G401.6 (cell line): ENCODE data around the gene FGFR4.

Source experiments
- FAIRE-seq: peaks from 2 replicates; lab custom pipeline; 2012; peaks lifted over from hg19 to GRCh38; lab: Jason Lieb, UNC

The FGFR4 gene

DNA sequence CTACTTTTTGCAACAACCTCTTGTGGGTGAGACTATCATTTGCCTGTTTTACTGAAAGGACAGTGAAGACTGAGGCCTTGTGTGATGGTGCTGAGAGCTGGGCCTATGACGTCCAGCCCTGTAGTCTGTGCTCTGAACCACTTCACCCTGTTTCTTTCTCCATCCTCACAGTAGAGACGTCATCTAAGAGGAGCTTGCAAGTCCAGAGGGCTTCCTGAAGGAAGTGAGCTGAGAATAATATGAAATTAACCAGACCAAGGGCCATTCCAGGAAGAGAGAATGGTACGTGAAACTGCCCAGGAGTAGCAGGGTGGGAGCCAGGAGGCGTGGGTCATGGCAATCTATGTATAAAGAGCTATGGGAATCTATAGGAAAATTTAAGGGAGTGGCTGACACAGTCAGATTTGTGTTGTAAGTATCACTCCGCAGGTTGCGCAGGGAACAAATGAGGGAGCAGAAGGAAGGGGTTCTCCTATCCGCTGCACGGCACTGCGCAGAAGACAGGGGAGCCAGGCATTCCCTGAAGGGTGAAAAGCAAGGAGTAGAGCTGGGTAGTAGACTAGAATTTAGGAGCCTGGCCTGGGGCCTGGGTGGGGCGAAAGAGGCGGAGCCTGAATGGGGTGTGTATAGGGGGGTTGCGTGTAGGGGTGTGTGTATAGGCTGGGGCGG lies 596 bp upstream of the FGFR4 start:
- no peak for FAIRE-seq

DNA sequence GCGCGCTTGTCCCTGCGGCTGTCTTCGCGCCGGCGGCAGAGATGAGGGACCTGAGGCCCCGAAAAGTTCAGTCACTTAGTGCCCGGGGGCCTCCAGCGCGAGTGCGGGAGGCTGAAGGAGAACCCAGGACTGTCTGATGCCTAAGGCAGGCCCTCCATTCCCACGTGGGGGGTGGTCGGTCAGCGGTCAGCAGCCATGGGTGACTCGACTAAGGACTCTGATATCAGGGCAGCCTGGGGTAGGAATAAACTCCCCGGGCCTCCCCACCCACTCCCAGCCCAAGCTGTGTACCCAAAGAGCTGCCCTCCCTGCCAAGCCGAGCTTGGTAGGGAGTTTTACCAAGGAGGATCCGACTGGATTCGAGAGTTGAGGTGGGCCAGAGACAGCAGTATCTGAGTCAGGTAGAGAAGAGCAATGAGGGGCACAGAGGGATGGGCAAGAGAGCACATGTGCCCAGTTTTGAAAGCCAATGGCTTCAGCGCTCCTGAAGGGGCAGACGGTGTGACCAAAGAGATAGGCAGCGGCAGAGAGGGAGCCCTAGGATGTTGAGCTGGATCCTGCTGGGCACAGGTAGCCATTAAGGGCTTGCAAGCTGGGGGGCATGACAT lies 787 bp downstream of the FGFR4 start:
- FAIRE-seq: no peak

DNA sequence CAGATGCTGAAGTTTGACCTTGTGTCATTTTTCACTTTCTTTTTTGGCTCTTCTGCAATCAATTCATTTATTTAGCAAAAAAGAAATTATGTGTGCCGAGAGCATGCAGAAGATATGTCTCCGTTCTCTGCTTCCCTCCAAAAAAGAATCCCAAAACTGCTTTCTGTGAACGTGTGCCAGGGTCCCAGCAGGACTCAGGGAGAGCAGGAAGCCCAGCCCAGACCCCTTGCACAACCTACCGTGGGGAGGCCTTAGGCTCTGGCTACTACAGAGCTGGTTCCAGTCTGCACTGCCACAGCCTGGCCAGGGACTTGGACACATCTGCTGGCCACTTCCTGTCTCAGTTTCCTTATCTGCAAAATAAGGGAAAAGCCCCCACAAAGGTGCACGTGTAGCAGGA lies 2.4 kb downstream of the FGFR4 start:
- no peak for FAIRE-seq

GRCh38 chr5:177089825-177090641 lies 3.3 kb downstream of the FGFR4 start:
- no peak for FAIRE-seq

- no peak for FAIRE-seq
Observed at GRCh38 chr5:177090813-177091212, 4.1 kb downstream of the FGFR4 start.

DNA sequence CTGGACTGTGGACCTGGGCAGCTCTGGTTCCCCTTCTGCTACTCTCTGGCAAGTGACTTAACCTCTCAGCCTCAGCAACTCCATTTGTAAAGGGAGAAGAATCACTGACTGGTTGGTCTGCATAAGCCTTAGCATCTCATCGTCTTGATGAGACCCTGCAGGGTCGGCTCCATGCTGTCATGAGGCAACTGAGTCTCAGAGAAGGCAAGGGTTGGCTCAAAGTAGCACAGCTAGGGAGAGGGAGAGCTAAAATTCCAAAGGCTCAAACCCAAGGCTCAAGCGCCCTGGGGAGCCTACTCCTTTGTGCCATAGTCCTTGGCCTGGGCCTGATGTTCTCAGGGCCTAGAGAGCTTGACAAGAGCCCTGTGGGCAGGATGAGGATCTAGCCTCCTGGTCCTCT lies 4.5 kb downstream of the FGFR4 start:
- no peak for FAIRE-seq

- no peak for FAIRE-seq
Observed at GRCh38 chr5:177092178-177093081, 5.7 kb downstream of the FGFR4 start.

DNA sequence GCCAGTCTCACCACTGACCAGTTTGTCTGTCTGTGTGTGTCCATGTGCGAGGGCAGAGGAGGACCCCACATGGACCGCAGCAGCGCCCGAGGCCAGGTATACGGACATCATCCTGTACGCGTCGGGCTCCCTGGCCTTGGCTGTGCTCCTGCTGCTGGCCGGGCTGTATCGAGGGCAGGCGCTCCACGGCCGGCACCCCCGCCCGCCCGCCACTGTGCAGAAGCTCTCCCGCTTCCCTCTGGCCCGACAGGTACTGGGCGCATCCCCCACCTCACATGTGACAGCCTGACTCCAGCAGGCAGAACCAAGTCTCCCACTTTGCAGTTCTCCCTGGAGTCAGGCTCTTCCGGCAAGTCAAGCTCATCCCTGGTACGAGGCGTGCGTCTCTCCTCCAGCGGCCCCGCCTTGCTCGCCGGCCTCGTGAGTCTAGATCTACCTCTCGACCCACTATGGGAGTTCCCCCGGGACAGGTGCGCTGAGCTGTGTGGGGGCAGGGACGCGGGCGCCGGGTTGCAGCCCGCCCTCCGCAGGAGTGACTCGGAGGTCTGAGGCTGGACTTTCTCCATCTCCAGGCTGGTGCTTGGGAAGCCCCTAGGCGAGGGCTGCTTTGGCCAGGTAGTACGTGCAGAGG lies 6.5 kb downstream of the FGFR4 start:
- FAIRE-seq: no peak

- no peak for FAIRE-seq
Observed at GRCh38 chr5:177093803-177094202, 7.1 kb downstream of the FGFR4 start.

DNA sequence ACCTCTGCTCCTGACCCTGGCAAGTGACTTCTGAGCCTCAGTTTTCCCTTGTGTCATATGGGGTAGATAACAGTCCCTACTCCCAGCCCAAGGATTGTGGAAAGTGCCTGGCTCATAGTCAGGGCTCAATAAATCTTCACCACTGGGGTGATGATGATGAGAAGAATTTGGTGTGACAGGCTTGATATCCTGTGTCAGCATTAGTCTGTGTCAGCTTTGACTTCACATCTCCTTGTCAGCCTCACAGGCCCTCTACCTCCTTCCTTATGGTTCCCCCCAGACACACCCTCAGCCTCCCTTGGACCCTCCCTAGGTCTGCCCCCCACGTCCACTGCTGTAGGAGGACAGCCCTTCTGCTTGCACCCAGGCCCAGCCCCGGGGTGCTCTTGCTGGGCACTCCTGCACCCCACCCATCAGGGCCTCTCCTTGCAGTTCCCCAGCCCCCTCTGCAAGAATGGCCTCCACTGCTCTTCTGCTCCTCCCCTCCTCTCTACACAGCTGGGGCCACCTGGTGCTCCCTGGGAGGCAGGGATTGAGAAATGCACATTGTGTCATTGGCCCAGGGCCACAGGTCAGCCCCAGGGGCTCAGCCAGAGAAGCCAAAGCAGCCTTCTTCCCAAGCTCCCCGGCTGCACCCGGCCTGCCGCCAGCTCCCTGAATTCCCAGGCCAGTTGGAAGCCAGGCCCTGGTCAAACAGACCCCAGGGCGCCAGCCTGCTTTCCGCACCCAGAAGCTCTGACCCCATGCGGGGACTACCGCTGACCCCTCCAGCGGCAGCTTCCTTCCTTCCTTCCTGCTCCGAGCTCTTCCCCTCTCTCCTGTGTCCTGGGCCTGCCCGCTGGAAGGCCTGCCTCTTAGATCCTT lies 7.7 kb downstream of the FGFR4 start:
- no peak for FAIRE-seq

- no peak for FAIRE-seq
Observed at GRCh38 chr5:177095088-177095669, 8.5 kb downstream of the FGFR4 start.

DNA sequence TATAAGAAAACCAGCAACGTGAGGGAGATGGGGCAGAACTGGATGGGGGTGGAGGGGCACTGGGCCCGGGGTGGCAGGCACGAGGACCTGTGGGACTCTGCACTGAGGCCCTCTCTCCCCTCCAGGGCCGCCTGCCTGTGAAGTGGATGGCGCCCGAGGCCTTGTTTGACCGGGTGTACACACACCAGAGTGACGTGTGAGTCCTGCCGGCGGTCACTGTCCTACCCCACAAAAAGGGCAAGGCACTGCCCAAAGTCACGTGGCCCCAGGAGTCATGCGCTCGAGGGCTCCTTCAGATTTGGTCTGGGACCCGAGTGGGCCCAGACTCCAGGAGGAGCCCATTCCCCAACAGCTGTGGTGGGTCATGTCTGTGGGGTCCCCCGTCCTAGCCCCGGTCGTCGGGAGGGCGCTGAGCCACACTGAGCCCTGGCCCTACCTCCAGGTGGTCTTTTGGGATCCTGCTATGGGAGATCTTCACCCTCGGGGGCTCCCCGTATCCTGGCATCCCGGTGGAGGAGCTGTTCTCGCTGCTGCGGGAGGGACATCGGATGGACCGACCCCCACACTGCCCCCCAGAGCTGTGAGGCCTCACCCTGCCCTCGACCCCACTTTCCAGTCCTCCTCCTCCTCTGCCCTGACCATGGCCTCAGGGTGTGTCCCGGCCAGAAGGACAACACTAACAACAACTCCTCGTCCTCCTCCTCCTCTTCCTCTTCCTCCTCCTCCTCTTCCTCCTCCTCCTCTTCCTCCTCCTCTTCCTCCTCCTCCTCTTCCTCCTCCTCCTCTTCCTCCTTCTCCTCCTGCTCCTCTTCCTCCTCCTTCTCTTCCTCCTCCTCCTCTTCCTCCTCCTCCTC lies 9.7 kb downstream of the FGFR4 start:
- no peak for FAIRE-seq

- no peak for FAIRE-seq
Observed at GRCh38 chr5:177097016-177097985, 10.6 kb downstream of the FGFR4 start.

DNA sequence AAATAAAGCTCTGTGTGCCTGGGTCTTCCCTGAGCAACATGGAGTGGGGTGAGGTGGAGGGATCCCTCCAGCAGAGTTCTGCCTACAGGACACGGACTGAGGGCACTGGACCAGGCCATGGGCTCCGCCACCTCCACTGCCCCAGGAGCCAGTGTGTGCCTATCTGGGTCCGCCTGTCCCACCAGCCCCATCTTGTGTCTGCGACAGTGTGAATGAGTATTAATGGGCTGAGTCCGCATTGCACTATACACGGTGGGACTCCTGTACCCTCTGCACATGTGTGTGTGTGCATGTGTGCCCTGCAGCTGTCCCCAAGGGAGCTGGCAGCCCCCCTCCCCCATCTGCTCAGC lies 11.4 kb downstream of the FGFR4 start:
- FAIRE-seq: no peak

DNA sequence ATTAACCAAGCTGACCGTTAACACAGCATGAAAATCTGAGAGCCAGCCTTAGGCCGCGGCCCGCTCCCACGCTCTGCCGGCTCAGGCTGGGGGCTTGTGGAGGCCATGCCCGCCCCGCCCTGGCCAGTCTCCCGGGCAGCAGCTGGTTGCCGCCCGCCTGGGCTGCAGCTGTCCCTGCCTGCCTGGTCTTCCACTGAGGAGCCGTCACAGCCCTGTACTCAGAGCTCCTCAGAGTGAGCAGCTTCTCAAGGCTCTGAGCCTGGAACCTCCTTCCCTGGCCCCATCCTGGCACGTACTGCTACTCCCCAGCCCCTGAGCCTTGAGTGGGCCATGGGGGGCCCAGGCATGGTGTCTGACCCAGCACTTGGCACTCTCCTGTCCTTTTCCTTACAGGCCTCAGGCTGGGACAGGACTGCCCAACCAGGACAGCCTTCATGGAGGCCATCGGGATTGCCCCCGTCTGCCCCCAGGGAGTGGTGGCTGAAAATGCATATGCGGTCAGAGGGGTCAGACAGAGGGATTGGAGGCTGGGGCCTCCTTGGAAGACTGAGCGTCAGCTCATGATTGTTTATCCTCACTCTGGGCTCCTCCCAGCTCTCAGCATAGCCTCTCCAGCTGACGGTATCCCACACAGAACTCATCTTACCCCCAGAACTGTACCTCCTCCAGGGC lies 11.9 kb downstream of the FGFR4 start:
- no peak for FAIRE-seq

DNA sequence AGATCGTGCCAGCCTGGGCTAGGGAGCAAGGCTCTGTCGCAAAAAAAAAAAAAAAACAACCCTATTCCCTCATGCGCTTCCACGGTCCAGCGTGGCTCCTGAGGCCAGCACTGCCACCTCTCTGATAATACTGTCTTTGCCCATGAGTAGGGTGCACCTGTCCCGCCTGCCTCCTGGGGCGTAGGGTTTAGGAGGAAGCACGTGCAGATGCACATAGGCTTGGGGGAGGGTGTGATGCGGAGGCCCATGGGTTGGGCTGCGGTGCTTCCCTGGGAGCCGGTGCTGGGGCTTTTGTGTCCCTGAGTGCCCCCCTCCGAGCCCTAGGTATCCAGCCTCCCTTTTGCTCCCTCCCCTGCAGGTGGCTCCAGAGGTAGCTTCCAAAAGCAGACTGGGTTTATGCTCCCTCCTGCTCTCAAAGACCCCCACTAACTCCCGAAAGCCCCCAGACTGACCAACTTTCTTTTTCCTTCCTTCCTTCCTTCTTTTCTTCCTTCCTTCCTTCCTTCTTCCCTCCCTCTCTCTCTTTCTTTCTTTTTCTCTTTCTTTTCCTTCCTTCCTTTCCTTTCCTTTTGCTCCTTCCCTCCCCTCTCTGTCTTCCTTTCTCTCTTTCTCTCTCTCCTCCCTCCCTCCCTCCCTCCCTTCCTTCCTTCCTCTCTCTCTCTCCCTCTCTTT lies 12.8 kb downstream of the FGFR4 start:
- no peak for FAIRE-seq

DNA sequence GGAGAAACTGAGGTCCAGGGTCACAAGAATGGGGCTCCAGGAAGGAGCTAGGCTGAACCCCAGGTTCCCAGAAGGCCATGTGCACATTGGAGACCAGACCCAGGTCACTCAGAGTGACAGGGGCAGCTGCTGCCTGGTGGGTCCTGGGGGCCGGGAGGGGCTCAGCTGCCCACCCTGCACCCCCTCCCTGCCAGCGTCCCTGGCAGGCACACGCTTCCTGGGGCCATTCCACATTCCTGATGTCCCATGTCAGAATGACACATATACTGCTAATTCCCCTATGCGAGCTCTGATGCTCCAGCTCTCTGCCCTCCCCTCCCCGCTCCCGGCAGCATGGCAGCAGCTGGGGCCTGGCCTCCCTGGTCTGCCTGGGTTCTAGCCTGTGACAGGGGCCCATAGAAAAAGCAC lies 14.0 kb downstream of the FGFR4 start:
- no peak for FAIRE-seq
